HG03432 (cell line): ENCODE data around the gene SLC6A13.
A peak's percentile ranks its signal among the peaks of the same experiment; 100 is the strongest.
"Not testable (repeated sequence)": the region's sequence is repeated elsewhere in the genome, so short reads cannot be mapped to it uniquely, and the experiment has no call there.

ENCODE experiments used
- ATAC-seq: cut with Tn5 transposase; IDR thresholded peaks from one replicate; pipeline ENCODE4 v1.9.1; 2021; ENCODE audit warnings: mild to moderate bottlenecking, moderate library complexity; ENCODE audit not compliant: unreplicated experiment

The SLC6A13 gene

GRCh38 chr12:202081-202731 lies 60.4 kb downstream of the SLC6A13 start:
- no peak for ATAC-seq

GRCh38 chr12:201361-201760 lies 61.3 kb downstream of the SLC6A13 start:
- ATAC-seq: no peak

- ATAC-seq: no peak
Measured at GRCh38 chr12:198705-199104, 63.9 kb downstream of the SLC6A13 start.

- ATAC-seq: no peak
Measured at GRCh38 chr12:197911-198695, 64.5 kb downstream of the SLC6A13 start.

- no peak for ATAC-seq
Measured at GRCh38 chr12:197347-197746, 65.3 kb downstream of the SLC6A13 start.

- no peak for ATAC-seq
Measured at GRCh38 chr12:196436-196835, 66.2 kb downstream of the SLC6A13 start.

- ATAC-seq: no peak
Measured at GRCh38 chr12:195951-196350, 66.7 kb downstream of the SLC6A13 start.

- no peak for ATAC-seq
Measured at GRCh38 chr12:195156-195555, 67.5 kb downstream of the SLC6A13 start.

- no peak for ATAC-seq
Measured at GRCh38 chr12:194276-194675, 68.4 kb downstream of the SLC6A13 start.

- ATAC-seq: no peak
Measured at GRCh38 chr12:193261-193660, 69.4 kb downstream of the SLC6A13 start.

GRCh38 chr12:191541-191940 lies 71.1 kb downstream of the SLC6A13 start:
- no peak for ATAC-seq

GRCh38 chr12:190881-191280 lies 71.8 kb downstream of the SLC6A13 start:
- no peak for ATAC-seq

GRCh38 chr12:189622-189962 lies 73.0 kb downstream of the SLC6A13 start:
- no peak for ATAC-seq

- ATAC-seq: peak; percentile 47
Measured at GRCh38 chr12:188910-189621, 73.6 kb downstream of the SLC6A13 start.

- not testable (repeated sequence) for ATAC-seq
Measured at GRCh38 chr12:187986-188909, 74.4 kb downstream of the SLC6A13 start.

- ATAC-seq: no peak
Measured at GRCh38 chr12:186006-186625, 76.5 kb downstream of the SLC6A13 start.

GRCh38 chr12:185576-185955 lies 77.1 kb downstream of the SLC6A13 start:
- ATAC-seq: no peak

- ATAC-seq: no peak
Measured at GRCh38 chr12:184811-185575, 77.6 kb downstream of the SLC6A13 start.

- ATAC-seq: no peak
Measured at GRCh38 chr12:182381-182892, 80.2 kb downstream of the SLC6A13 start.

GRCh38 chr12:181921-182320 lies 80.7 kb downstream of the SLC6A13 start:
- no peak for ATAC-seq
